Glutamatergic neuron (in vitro differentiated cells): ENCODE measurements around the gene SUSD4. TPM values are rescaled to one million over a fixed set of nuclear protein-coding genes. Genes with fewer than 3 reads are reported as not detected.

Experiments used
- DNase-seq: peaks from one replicate; pipeline ENCODE4 v3.0.0; 2022
- H3K27ac Mint-ChIP-seq: one replicate; pipeline ENCODE4 v1.8.0; 2020; ENCODE audit warnings: mild to moderate bottlenecking, mixed read lengths, inconsistent platforms; ENCODE audit not compliant: unreplicated experiment
- H3K27me3 Mint-ChIP-seq: one replicate; pipeline ENCODE4 v1.8.0; 2020; ENCODE audit warnings: mild to moderate bottlenecking, moderate library complexity, mixed read lengths, inconsistent platforms; ENCODE audit not compliant: unreplicated experiment
- H3K36me3 Mint-ChIP-seq: one replicate; pipeline ENCODE4 v1.8.0; 2020; ENCODE audit warnings: mild to moderate bottlenecking, mixed read lengths, inconsistent platforms; ENCODE audit not compliant: unreplicated experiment
- H3K4me1 Mint-ChIP-seq: one replicate; pipeline ENCODE4 v1.8.0; 2020; ENCODE audit warnings: mild to moderate bottlenecking, low read depth, mixed read lengths, inconsistent platforms; ENCODE audit not compliant: unreplicated experiment
- H3K4me3 Mint-ChIP-seq: one replicate; pipeline ENCODE4 v1.8.0; 2020; ENCODE audit warnings: mild to moderate bottlenecking, mixed read lengths, inconsistent platforms; ENCODE audit not compliant: unreplicated experiment
- H3K9me3 Mint-ChIP-seq: one replicate; pipeline ENCODE4 v1.8.0; 2020; ENCODE audit warnings: mild to moderate bottlenecking, moderate library complexity, mixed read lengths, inconsistent platforms; ENCODE audit not compliant: unreplicated experiment
- total RNA-seq: library from RNA; stranded (reverse); fragmentation: NEBNext Ultra II Directional; extraction: Animal tissue kit (Norgen Biotek cat#: 25700); gene quantifications from one replicate; pipeline ENCODE4 v1.2.1, GENCODE V29; 2021; ENCODE audit not compliant: unreplicated experiment
- TF ChIP-seq, protein P1 (sequence below): fragments of 200-600 bp; sonication (generic); IDR thresholded peaks from one replicate; pipeline ENCODE4 v1.5.0; 2021; ENCODE audit not compliant: partially characterized antibody, unreplicated experiment

Gene SUSD4
- total RNA-seq, 1 donor from 2014 or later: 0.47 TPM

DNA sequence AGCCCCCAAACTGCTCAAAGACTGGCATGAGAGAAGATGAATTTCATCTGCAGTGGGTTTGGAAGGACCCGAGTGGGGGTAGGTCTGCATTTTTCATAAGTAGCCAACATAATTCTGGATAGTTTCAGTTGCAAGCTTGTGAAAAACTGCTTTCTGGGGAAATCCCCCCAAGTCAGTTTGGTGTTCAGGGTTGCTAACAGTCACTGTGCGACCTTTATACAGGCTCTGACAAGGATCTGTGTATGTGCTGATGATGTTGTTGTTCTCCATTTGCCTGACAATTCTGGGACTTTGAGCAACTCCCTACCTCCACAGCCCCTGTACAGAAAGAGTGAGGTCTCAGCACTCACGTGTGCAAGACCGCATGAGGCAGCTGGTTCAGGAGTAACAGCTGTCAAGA, 87.9 kb downstream of the SUSD4 start:
- H3K27me3 Mint-ChIP-seq: no peaks in the 10 kb centered on the region
- H3K4me3 Mint-ChIP-seq: no peak overlapping the region
- H3K4me1 Mint-ChIP-seq: peaks cover 4% of the 10 kb centered on the region
- H3K36me3 Mint-ChIP-seq: peaks cover 8% of the 10 kb centered on the region
- no peak overlapping the region for H3K27ac Mint-ChIP-seq
- no peak for DNase-seq
- peaks cover 3% of the 10 kb centered on the region for H3K9me3 Mint-ChIP-seq
- TF ChIP-seq, protein P1, sequence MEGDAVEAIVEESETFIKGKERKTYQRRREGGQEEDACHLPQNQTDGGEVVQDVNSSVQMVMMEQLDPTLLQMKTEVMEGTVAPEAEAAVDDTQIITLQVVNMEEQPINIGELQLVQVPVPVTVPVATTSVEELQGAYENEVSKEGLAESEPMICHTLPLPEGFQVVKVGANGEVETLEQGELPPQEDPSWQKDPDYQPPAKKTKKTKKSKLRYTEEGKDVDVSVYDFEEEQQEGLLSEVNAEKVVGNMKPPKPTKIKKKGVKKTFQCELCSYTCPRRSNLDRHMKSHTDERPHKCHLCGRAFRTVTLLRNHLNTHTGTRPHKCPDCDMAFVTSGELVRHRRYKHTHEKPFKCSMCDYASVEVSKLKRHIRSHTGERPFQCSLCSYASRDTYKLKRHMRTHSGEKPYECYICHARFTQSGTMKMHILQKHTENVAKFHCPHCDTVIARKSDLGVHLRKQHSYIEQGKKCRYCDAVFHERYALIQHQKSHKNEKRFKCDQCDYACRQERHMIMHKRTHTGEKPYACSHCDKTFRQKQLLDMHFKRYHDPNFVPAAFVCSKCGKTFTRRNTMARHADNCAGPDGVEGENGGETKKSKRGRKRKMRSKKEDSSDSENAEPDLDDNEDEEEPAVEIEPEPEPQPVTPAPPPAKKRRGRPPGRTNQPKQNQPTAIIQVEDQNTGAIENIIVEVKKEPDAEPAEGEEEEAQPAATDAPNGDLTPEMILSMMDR: no peak

DNA sequence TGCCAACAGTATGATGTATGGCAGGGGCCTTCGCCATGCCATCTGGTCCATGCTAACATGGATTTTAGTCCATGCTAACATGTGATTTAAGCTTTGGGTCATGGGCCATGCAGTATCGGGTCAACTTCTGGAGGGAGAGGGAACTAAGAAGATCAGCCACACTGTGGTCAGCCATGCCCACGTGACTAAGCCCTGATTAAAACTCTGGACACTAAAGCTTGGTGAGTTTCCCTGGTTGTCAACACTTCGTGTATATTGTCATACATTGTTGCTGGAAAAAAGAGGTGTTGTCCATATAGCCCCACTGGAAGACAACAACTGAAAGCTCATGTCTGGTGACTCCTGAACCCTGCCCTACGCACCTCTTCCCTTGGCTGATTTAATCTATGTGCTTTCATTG, 90.5 kb downstream of the SUSD4 start:
- H3K36me3 Mint-ChIP-seq: no peaks in the 10 kb centered on the region
- DNase-seq: no peak
- H3K4me1 Mint-ChIP-seq: peaks cover 4% of the 10 kb centered on the region
- no peak overlapping the region for H3K4me3 Mint-ChIP-seq
- TF ChIP-seq, protein P1: no peak
- H3K27me3 Mint-ChIP-seq: no peaks in the 10 kb centered on the region
- H3K9me3 Mint-ChIP-seq: no peaks in the 10 kb centered on the region
- H3K27ac Mint-ChIP-seq: no peak overlapping the region

DNA sequence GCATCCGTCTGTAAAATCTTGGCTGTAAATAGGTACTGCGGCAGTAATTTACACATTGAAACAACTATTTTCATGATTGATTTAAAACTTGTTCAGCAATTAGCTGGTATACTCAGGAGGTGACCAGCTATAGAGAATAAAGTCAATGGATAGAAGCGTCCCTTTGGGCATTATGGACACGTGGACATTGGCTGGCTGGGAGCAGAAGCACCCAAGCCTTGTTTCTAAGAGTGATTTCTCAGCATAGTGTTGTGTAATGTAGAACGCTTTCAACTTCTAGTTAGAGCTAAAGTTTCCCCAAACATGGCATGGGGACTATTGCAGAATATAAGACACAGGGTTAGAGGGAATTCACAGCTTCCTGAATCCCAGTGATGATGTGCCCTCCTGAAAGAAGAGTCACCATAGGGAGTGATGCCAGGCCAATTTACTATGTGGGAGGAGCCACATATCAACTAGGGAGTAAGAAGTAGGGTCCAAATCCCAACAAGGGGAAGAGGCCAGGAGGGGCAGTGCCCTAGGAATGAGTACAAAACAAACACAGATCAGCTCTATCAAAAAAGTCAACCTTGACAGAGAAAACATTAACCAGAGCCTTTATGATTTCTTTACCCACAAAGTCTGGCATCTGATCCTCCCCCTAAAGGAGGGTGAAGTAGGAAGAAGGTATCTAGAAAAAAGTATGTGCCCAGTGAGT, 92.7 kb downstream of the SUSD4 start:
- Mint-ChIP-seq H3K27me3 (no peaks in the 10 kb centered on the region), H3K27ac (no peak overlapping the region), H3K4me1 (peaks cover 1% of the 10 kb centered on the region)

DNA sequence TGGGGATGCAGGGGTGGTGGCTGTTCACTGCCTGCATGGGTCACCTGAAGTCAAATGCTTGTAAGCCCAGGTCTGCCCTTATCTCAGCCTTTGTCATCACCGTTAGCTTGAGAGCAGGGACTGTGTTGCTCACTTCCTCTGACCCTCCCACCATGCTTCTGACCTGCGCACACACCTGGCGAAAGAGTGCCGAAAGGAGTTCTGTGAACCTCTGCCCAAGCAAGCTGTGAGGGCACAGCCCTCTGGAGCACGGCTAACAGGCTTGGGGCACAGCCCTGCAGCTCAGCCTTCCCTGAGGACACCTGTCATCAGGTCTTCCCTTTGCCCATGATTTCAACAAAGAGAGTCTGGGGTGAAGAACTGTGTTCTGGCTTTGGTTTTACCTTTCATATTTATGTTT, 93.8 kb downstream of the SUSD4 start:
- H3K27ac Mint-ChIP-seq: no peak overlapping the region
- TF ChIP-seq, protein P1: no peak
- no peaks in the 10 kb centered on the region for H3K9me3 Mint-ChIP-seq
- no peaks in the 10 kb centered on the region for H3K36me3 Mint-ChIP-seq
- no peak for DNase-seq
- no peaks in the 10 kb centered on the region for H3K4me1 Mint-ChIP-seq
- no peak overlapping the region for H3K4me3 Mint-ChIP-seq
- H3K27me3 Mint-ChIP-seq: no peaks in the 10 kb centered on the region

More for the DNA sequence above, 92.7 kb downstream of the SUSD4 start:
- Mint-ChIP-seq H3K4me3 (no peak overlapping the region), H3K36me3 (no peaks in the 10 kb centered on the region), H3K9me3 (no peaks in the 10 kb centered on the region)
- no peak for DNase-seq
- TF ChIP-seq, protein P1: no peak

DNA sequence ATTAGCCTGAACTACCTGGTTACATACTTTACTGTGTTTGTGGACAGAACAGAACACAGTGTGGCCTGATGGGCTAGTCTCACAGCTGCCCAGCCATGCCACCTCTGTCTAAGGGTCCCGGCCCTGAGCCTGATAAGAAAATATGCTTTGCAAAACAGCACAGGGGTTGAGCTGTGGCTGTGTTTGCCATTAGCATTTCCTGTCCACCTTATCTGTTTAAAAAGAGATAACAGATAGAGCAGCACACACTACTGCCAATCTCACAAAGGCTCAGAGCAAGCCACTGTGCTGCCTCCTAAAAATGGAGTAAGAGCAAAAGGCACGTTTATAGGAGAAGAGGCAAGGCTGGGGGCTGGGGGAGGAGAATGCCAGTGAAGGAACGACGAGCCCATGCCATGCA, 95.0 kb downstream of the SUSD4 start:
- Mint-ChIP-seq H3K4me3 (no peak overlapping the region), H3K36me3 (no peaks in the 10 kb centered on the region), H3K9me3 (no peaks in the 10 kb centered on the region), H3K27me3 (no peaks in the 10 kb centered on the region), H3K27ac (no peak overlapping the region), H3K4me1 (no peaks in the 10 kb centered on the region)
- TF ChIP-seq, protein P1: no peak
- no peak for DNase-seq
